ENCODE data around the gene STT3A.
"Not testable (repeated sequence)": the region's sequence is repeated elsewhere in the genome, so short reads cannot be mapped to it uniquely, and the experiment has no call there.

DNA sequence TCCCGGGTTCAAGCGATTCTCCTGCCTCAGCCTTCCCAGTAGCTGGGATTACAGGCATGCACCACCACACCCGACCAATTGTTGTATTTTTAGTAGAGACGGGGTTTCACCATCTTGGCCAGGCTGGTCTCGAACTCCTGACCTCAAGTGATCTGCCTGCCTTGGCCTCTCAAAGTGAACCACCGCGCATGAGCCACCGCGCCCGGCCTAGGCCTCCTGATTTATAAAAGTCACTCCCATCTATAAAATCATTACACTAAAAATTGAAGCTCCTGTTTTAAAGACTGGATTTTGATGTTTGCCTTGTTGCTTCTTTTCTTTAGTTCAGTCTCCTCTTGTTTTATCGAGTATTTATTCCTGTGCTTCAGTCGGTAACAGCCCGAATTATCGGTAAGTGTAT lies 15.5 kb upstream of the STT3A start:
- not testable (repeated sequence) for TF ChIP-seq POLR2AphosphoS5 (IDR thresholded peaks at IDR 0.05); EP300 (conservative IDR thresholded peaks at IDR 0.05; ENCODE audit: poor library complexity, severe bottlenecking); SMC3 (conservative IDR thresholded peaks at IDR 0.05; ENCODE audit: poor library complexity); EZH2 (IDR thresholded peaks at IDR 0.05; ENCODE audit: borderline replicate concordance, insufficient read depth, low read length, poor library complexity, severe bottlenecking)
- TF ChIP-seq, protein P1, sequence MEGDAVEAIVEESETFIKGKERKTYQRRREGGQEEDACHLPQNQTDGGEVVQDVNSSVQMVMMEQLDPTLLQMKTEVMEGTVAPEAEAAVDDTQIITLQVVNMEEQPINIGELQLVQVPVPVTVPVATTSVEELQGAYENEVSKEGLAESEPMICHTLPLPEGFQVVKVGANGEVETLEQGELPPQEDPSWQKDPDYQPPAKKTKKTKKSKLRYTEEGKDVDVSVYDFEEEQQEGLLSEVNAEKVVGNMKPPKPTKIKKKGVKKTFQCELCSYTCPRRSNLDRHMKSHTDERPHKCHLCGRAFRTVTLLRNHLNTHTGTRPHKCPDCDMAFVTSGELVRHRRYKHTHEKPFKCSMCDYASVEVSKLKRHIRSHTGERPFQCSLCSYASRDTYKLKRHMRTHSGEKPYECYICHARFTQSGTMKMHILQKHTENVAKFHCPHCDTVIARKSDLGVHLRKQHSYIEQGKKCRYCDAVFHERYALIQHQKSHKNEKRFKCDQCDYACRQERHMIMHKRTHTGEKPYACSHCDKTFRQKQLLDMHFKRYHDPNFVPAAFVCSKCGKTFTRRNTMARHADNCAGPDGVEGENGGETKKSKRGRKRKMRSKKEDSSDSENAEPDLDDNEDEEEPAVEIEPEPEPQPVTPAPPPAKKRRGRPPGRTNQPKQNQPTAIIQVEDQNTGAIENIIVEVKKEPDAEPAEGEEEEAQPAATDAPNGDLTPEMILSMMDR (IDR thresholded peaks at IDR 0.05; ENCODE audit: poor library complexity, severe bottlenecking), result not testable (repeated sequence)
